ENCODE data around the gene LRRC26. TPM values are rescaled to one million over a fixed set of nuclear protein-coding genes. Genes with fewer than 3 reads are reported as not detected.

LRRC26 gene
- polyA plus RNA-seq, 3 donors, result not detected

DNA sequence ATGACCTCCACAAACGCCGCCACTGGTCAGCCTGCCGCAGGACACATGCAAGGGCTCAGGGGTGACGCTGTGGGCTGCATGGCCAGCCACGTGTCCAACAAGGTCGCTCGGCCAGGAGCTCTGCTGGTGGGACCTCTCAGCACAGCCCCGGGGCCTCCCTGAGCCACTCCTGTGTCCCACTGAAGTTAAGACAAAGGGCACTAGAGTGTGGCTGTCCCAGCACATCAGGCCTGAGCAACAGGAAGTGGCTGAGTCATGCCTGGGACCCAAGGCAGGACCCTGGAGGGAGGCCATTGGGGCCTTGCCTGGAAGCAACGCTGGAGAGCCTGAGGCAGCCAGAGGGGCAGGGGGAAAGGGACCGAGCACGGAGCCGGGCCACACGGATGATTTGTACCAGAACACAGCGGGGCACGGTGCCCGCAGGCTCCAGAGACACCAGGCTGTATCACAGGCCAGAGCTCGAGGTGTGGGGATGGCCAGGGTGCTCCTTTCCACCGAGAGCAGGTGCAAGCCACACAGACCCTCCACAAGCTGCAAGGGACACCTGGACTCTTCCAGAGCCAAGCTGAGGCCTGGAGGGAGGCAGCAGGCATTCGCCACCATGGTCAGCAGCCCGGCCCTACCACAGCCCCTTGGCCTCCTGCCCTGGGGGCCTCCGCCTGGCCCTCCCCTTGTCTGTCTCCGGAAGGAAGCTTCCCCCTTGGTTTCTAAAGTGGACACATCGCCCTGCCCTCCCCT is 8.5 kb upstream of the LRRC26 start:
- H3K4me3 ChIP-seq (replicated peaks in 1 of 3; ENCODE audit: low read depth in 2 of 3, low read length in 3 of 3), result no peak overlapping the region
- no peak overlapping the region for H3K9ac ChIP-seq (ENCODE audit: insufficient read depth, low read length, poor library complexity, severe bottlenecking)
- H3K9me3 Mint-ChIP-seq, result no peaks in the 10 kb centered on the region
- H3K4me2 ChIP-seq (replicated peaks; ENCODE audit: extremely low read depth, low read length, poor library complexity, severe bottlenecking), result no peak overlapping the region
- H3K9me3 ChIP-seq (replicated peaks in 1 of 2; ENCODE audit: control insufficient read depth in 1 of 2, insufficient read depth in 1 of 2, low read length in 2 of 2), result no peaks in the 10 kb centered on the region
- peak overlapping the region in 1 of 7 donors; percentile 68 for H3K27ac Mint-ChIP-seq
- H3K4me3 Mint-ChIP-seq, result no peak overlapping the region
- no peaks in the 10 kb centered on the region for H3K4me1 ChIP-seq (ENCODE audit: control insufficient read depth in 1 of 2, insufficient read depth in 2 of 2, low read length in 2 of 2)
- peaks cover 0 to 8% of the 10 kb centered on the region in 2 donors for H3K27me3 ChIP-seq (ENCODE audit: control insufficient read depth in 2 of 2, insufficient read depth in 2 of 2, low read length in 2 of 2)
- H2AFZ ChIP-seq (ENCODE audit: insufficient read depth, low read depth, low read length, poor library complexity, severe bottlenecking), result no peak overlapping the region
- H3K36me3 Mint-ChIP-seq, result peaks cover 41 to 56% of the 10 kb centered on the region in 2 donors
- 96% methylated on average over 20 of the region's 23 CpGs for WGBS (ENCODE audit: insufficient coverage)
- no peaks in the 10 kb centered on the region for H3K79me2 ChIP-seq (ENCODE audit: insufficient read depth, low read length)
- no peak overlapping the region for H3K27ac ChIP-seq (ENCODE audit: low read depth in 1 of 2, low read length in 2 of 2)
- no peaks in the 10 kb centered on the region for H3K4me1 Mint-ChIP-seq
- TF ChIP-seq, protein P1, sequence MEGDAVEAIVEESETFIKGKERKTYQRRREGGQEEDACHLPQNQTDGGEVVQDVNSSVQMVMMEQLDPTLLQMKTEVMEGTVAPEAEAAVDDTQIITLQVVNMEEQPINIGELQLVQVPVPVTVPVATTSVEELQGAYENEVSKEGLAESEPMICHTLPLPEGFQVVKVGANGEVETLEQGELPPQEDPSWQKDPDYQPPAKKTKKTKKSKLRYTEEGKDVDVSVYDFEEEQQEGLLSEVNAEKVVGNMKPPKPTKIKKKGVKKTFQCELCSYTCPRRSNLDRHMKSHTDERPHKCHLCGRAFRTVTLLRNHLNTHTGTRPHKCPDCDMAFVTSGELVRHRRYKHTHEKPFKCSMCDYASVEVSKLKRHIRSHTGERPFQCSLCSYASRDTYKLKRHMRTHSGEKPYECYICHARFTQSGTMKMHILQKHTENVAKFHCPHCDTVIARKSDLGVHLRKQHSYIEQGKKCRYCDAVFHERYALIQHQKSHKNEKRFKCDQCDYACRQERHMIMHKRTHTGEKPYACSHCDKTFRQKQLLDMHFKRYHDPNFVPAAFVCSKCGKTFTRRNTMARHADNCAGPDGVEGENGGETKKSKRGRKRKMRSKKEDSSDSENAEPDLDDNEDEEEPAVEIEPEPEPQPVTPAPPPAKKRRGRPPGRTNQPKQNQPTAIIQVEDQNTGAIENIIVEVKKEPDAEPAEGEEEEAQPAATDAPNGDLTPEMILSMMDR (IDR thresholded peaks at IDR 0.05), result no peak
- intact Hi-C loops (cut with micrococcal nuclease), result no loop called here
- H3K27me3 Mint-ChIP-seq (ENCODE audit: low read depth in 3 of 3), result peaks cover 1 to 12% (median 11%) of the 10 kb centered on the region in 3 donors
- peaks cover 57 to 62% of the 10 kb centered on the region in 2 donors for H3K36me3 ChIP-seq (replicated peaks in 1 of 2; ENCODE audit: control insufficient read depth in 1 of 2, insufficient read depth in 2 of 2, low read length in 2 of 2)
- no peaks in the 10 kb centered on the region for H4K20me1 ChIP-seq (ENCODE audit: insufficient read depth, low read length)
- DNase-seq, result no peak

DNA sequence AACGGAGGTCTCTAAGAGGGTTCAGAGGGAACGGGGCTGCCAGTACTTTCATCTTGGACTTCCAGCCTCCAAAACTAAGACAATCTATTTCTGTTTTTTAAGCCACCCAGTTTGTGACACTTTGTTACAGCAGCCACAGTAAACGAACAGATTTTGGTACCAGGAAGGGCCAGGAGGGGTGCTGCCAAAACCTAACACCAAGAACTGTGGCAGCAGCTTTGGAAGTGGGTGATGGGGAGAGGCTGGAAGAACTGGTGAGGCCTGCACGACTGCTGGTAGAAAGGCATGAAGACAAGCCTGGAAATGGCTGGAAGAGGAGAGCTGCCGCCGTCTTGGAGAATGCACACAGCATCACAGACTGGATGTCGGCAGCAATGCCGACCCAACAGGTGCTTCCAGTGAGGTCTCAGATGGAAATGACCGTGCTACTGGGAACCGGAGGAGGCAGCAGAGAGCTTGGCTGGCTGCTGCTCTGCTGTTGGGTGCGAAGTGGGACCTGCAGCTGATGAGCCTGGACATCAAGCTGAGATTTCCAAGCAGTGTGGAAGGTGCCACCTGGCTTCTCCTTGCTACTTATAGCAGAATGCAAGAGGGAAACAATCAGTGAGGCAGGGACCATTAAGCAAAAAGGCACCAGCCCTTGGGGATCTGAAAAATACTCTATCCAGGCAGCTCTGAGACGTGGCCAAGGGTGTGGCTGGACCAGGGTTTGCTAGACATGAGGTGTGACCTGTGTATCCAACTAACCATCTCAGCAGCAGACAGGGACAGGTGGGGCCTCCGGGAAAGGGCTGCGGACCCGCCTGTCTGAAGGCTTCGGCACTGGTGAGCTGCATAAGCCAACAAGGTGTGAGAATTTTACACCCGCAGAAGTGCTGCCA is 6.7 kb upstream of the LRRC26 start:
- peaks cover 39 to 47% of the 10 kb centered on the region in 2 donors for H3K36me3 ChIP-seq (replicated peaks in 1 of 2; ENCODE audit: control insufficient read depth in 1 of 2, insufficient read depth in 2 of 2, low read length in 2 of 2)
- H3K4me2 ChIP-seq (replicated peaks; ENCODE audit: extremely low read depth, low read length, poor library complexity, severe bottlenecking), result no peak overlapping the region
- H3K27me3 ChIP-seq (ENCODE audit: control insufficient read depth in 2 of 2, insufficient read depth in 2 of 2, low read length in 2 of 2), result peaks cover 0 to 22% of the 10 kb centered on the region in 2 donors
- H4K20me1 ChIP-seq (ENCODE audit: insufficient read depth, low read length), result no peaks in the 10 kb centered on the region
- H3K9me3 ChIP-seq (replicated peaks in 1 of 2; ENCODE audit: control insufficient read depth in 1 of 2, insufficient read depth in 1 of 2, low read length in 2 of 2), result no peaks in the 10 kb centered on the region
- H3K9me3 Mint-ChIP-seq, result no peaks in the 10 kb centered on the region
- TF ChIP-seq, protein P1 (IDR thresholded peaks at IDR 0.05), result peak; percentile 46
- H3K27me3 Mint-ChIP-seq (ENCODE audit: low read depth in 3 of 3), result peaks cover 10 to 29% (median 26%) of the 10 kb centered on the region in 3 donors
- H3K4me1 ChIP-seq (ENCODE audit: control insufficient read depth in 1 of 2, insufficient read depth in 2 of 2, low read length in 2 of 2), result no peaks in the 10 kb centered on the region
- no peak overlapping the region for H3K27ac ChIP-seq (ENCODE audit: low read depth in 1 of 2, low read length in 2 of 2)
- no peak overlapping the region for H2AFZ ChIP-seq (ENCODE audit: insufficient read depth, low read depth, low read length, poor library complexity, severe bottlenecking)
- 74% methylated on average over 17 of the region's 17 CpGs for WGBS (ENCODE audit: insufficient coverage)
- peaks cover 28 to 38% of the 10 kb centered on the region in 2 donors for H3K36me3 Mint-ChIP-seq
- intact Hi-C loops (cut with micrococcal nuclease), result no loop called here
- no peak overlapping the region for H3K9ac ChIP-seq (ENCODE audit: insufficient read depth, low read length, poor library complexity, severe bottlenecking)
- H3K4me1 Mint-ChIP-seq, result no peaks in the 10 kb centered on the region
- H3K4me3 ChIP-seq (replicated peaks in 1 of 3; ENCODE audit: low read depth in 2 of 3, low read length in 3 of 3), result no peak overlapping the region
- no peaks in the 10 kb centered on the region for H3K79me2 ChIP-seq (ENCODE audit: insufficient read depth, low read length)
- peak in 1 of 3 donors; percentile 13 for DNase-seq
- peak overlapping the region in 3 of 7 donors; percentile 55 to 82 (median 69) for H3K27ac Mint-ChIP-seq
- no peak overlapping the region for H3K4me3 Mint-ChIP-seq
